HG03139 (cell line): Measurements from ENCODE around the gene RIC8B.

ENCODE experiments used
- ATAC-seq: cut with Tn5 transposase; IDR thresholded peaks from one replicate; pipeline ENCODE4 v1.9.1; 2021; ENCODE audit not compliant: unreplicated experiment

The RIC8B gene

GRCh38 chr12:106801167-106801708 lies 26.8 kb downstream of the RIC8B start:
- ATAC-seq, result no peak

- no peak for ATAC-seq
Measured at GRCh38 chr12:106801830-106802533, 27.5 kb downstream of the RIC8B start.

GRCh38 chr12:106804668-106805067 lies 30.2 kb downstream of the RIC8B start:
- ATAC-seq, result no peak

GRCh38 chr12:106814714-106815113 lies 40.2 kb downstream of the RIC8B start:
- no peak for ATAC-seq

GRCh38 chr12:106815741-106816140 lies 41.3 kb downstream of the RIC8B start:
- no peak for ATAC-seq

GRCh38 chr12:106816231-106816630 lies 41.7 kb downstream of the RIC8B start:
- ATAC-seq, result no peak

- no peak for ATAC-seq
Measured at GRCh38 chr12:106819991-106820390, 45.5 kb downstream of the RIC8B start.

GRCh38 chr12:106831699-106832098 lies 57.2 kb downstream of the RIC8B start:
- no peak for ATAC-seq

GRCh38 chr12:106837782-106838181 lies 63.3 kb downstream of the RIC8B start:
- ATAC-seq, result no peak

- no peak for ATAC-seq
Measured at GRCh38 chr12:106839333-106839732, 64.9 kb downstream of the RIC8B start.

GRCh38 chr12:106840243-106840642 lies 65.8 kb downstream of the RIC8B start:
- ATAC-seq, result no peak

- no peak for ATAC-seq
Measured at GRCh38 chr12:106841510-106842302, 67.2 kb downstream of the RIC8B start.

GRCh38 chr12:106845902-106846301 lies 71.4 kb downstream of the RIC8B start:
- ATAC-seq, result no peak

- ATAC-seq, result no peak
Measured at GRCh38 chr12:106847861-106848260, 73.4 kb downstream of the RIC8B start.

GRCh38 chr12:106851306-106851705 lies 76.8 kb downstream of the RIC8B start:
- no peak for ATAC-seq

GRCh38 chr12:106854723-106855122 lies 80.2 kb downstream of the RIC8B start:
- no peak for ATAC-seq

- no peak for ATAC-seq
Measured at GRCh38 chr12:106855221-106855758, 80.8 kb downstream of the RIC8B start.

- no peak for ATAC-seq
Measured at GRCh38 chr12:106861984-106862916, 87.8 kb downstream of the RIC8B start.

- no peak for ATAC-seq
Measured at GRCh38 chr12:106863189-106863588, 88.7 kb downstream of the RIC8B start.

- no peak for ATAC-seq
Measured at GRCh38 chr12:106865683-106866082, 91.2 kb downstream of the RIC8B start.
